Loucy (cell line): ENCODE data around the gene CCL18.
"Not testable (repeated sequence)": the region's sequence is repeated elsewhere in the genome, so short reads cannot be mapped to it uniquely, and the experiment has no call there.

ENCODE experiments used
- EZH2phosphoT487 ChIP-seq: fragments of 200-600 bp; IDR thresholded peaks from 2 replicates; pipeline ENCODE4 v1.6.1; 2018; ENCODE audit warnings: antibody characterized with exemption, mild to moderate bottlenecking, moderate library complexity, borderline replicate concordance
- TF ChIP-seq, protein P1 (sequence below): fragments of 200-600 bp; sonication (generic); conservative IDR thresholded peaks from 2 replicates; pipeline ENCODE4 v1.5.1; 2014; ENCODE audit warnings: mild to moderate bottlenecking, antibody characterized with exemption, low read length

DNA sequence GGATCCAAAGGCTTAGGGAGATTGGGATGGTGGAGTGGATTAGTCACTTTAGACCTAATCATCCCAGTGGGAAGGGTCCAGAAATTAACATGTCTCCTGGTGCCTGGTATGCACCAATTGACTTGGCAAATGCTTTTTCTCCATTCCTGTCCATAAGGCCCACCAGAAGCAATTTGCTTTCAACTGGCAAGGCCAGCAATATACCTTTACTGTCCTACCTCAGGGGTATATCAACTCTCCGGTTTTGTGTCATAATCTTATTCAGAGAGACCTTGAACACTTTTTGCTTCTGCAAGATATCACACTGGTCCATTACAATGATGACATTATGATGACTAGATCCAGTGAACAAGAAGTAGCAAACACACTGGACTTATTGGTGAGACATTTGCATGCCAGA is 49.1 kb downstream of the CCL18 start:
- TF ChIP-seq, protein P1, sequence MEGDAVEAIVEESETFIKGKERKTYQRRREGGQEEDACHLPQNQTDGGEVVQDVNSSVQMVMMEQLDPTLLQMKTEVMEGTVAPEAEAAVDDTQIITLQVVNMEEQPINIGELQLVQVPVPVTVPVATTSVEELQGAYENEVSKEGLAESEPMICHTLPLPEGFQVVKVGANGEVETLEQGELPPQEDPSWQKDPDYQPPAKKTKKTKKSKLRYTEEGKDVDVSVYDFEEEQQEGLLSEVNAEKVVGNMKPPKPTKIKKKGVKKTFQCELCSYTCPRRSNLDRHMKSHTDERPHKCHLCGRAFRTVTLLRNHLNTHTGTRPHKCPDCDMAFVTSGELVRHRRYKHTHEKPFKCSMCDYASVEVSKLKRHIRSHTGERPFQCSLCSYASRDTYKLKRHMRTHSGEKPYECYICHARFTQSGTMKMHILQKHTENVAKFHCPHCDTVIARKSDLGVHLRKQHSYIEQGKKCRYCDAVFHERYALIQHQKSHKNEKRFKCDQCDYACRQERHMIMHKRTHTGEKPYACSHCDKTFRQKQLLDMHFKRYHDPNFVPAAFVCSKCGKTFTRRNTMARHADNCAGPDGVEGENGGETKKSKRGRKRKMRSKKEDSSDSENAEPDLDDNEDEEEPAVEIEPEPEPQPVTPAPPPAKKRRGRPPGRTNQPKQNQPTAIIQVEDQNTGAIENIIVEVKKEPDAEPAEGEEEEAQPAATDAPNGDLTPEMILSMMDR: not testable (repeated sequence)
- TF ChIP-seq EZH2phosphoT487: not testable (repeated sequence)
